Mesodermal cell (in vitro differentiated cells): ENCODE measurements around the gene SLC41A1.

ENCODE experiments used
- H3K27ac ChIP-seq: 2 replicates; pipeline ENCODE4 v1.7.0; 2013; ENCODE audit warnings: mild to moderate bottlenecking, low read depth, low read length, moderate library complexity; ENCODE audit not compliant: severe bottlenecking
- H3K36me3 ChIP-seq: 2 replicates; pipeline ENCODE4 v1.7.1; 2013; ENCODE audit warnings: mild to moderate bottlenecking, low read length, moderate library complexity; ENCODE audit not compliant: control insufficient read depth, insufficient read depth
- H3K4me1 ChIP-seq: one replicate; pipeline ENCODE4 v1.7.1; 2013; ENCODE audit warnings: mild to moderate bottlenecking, low read length; ENCODE audit not compliant: insufficient read depth, control insufficient read depth, poor library complexity, severe bottlenecking
- H3K4me3 ChIP-seq: 2 replicates; pipeline ENCODE4 v1.7.0; 2013; ENCODE audit warnings: low read length, control low read depth, mild to moderate bottlenecking; ENCODE audit not compliant: insufficient read depth, poor library complexity, severe bottlenecking; ENCODE audit errors: extremely low read depth
- H3K9me3 ChIP-seq: 2 replicates; pipeline ENCODE4 v1.7.1; 2013; ENCODE audit warnings: mild to moderate bottlenecking, low read length, moderate library complexity; ENCODE audit not compliant: control insufficient read depth
- WGBS, 2 experiments: methylation state at CpG; one replicate each; pipeline ENCODE4 v1.1.5; 2013; ENCODE audit warnings: missing lambda C conversion rate in 2 of 2; ENCODE audit not compliant: insufficient coverage in 2 of 2; 5-methylcytosine and 5-hydroxymethylcytosine counted together

Gene SLC41A1

DNA sequence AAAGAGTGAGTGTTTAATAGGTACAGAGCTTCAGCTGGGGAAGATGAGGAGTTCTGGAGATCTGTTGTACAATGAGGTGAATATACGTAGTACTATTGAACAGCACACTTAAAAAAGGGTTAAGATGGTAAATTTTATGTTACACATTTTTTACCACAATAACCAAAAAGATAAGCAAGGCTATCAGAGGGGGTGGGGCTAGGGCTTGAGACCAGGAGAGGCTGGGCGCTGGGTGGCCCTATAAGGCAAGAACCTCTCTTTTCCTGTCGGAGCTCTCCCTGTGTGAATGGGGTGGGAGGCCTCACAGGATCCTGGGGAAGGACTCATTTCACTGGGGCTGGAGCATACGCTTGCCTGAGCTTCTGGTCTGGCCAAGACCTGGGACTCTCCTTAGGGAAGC, 9.0 kb downstream of the SLC41A1 start:
- Histone ChIP-seq H3K4me3 (no peak overlapping the region), H3K36me3 (peaks cover 50% of the 10 kb centered on the region), H3K27ac (no peak overlapping the region), H3K4me1 (no peaks in the 10 kb centered on the region), H3K9me3 (no peaks in the 10 kb centered on the region)
- 0% methylated on average over 1 of the region's 4 CpGs; no CpG with 5 or more reads in 1 of the 2 experiments for WGBS, 2 experiments

DNA sequence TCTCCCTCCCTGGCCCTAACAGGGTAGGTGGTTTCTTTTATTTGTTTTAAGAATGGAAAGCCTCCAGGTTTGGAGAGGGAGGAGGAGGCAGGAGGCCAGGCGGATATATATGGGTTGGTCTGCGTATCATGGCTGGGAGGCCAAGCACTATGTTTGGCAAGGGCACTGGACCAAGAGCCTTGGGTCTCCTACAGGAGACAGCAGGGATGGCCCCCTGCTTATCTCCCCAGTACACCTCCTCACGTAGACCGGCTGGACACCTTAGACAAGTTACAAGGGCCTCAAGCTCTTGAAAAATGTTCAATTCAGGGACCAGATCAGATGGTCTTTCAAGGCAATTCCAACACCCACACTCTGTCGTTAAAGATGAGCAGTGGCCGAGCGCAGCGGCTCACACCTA, 10.9 kb downstream of the SLC41A1 start:
- no peak overlapping the region for H3K27ac ChIP-seq
- H3K9me3 ChIP-seq = no peaks in the 10 kb centered on the region
- H3K4me1 ChIP-seq = no peaks in the 10 kb centered on the region
- 87 to 97% methylated on average over 5 to 7 of the region's 8 CpGs for WGBS, 2 experiments
- H3K4me3 ChIP-seq = no peak overlapping the region
- peaks cover 55% of the 10 kb centered on the region for H3K36me3 ChIP-seq

DNA sequence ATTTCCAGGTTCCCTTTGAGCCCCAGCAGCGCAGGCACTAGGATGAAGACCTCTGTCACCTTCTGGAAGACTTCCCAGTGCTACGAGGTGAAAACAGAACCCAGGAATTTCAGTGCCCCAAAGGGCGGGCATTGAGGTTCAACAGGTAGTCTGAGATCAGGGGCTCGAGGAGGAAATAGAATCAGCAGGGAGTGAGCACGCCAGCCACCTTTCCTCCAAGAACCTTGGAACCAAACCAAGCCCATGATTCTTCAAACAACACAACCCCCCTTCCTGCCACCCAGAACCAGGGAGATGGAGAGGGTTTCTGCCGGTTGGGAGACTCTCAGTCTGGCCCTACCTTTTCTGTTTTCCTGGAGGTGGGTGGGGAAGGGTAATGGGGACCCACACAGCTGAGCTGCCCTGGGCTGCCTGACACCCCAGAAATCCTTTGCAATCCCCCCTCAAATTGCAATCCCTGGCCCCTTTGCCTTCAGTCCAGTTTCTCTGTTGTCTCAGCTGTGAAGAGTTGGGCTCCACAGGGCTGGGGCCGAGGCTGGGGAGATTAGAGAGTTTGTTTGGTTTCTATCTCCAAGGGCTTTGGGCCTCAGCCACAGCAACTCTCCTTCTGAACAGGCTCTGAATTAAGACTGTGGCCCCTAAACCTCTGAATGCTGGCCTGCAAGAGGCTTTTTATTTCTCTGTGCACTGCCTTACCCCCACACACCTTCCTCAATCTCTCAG, 11.9 kb downstream of the SLC41A1 start:
- Histone ChIP-seq H3K27ac (no peak overlapping the region), H3K36me3 (peaks cover 60% of the 10 kb centered on the region)
- 88 to 90% methylated on average over 4 to 6 of the region's 7 CpGs for WGBS, 2 experiments

DNA sequence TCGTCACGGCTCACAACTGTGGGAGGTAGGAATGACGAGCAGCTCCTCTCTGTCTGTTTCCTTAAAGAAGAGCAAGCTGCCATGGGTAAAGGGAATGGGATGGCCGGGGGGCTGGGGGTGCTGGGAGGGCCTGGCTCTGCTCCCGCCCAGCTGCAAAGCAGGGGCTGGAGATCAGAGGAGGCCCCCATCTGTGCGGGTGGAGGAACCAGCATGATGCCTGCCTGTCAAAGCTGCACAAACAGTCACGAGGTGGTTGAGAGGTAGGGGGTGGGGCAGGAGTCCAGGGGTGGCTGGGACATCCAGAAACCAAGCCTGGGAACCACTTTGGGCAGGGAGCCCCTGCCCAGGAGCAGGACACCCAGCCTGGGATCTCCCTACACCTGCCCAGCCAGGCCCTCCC, 12.6 kb downstream of the SLC41A1 start:
- Histone ChIP-seq H3K36me3 (peaks cover 66% of the 10 kb centered on the region), H3K4me3 (no peak overlapping the region), H3K4me1 (no peaks in the 10 kb centered on the region), H3K9me3 (no peaks in the 10 kb centered on the region), H3K27ac (no peak overlapping the region)
- 56 to 71% methylated on average over 1 to 4 of the region's 7 CpGs for WGBS, 2 experiments

More for the DNA sequence above, 11.9 kb downstream of the SLC41A1 start:
- H3K4me3 ChIP-seq = no peak overlapping the region
- H3K4me1 ChIP-seq = no peaks in the 10 kb centered on the region
- no peaks in the 10 kb centered on the region for H3K9me3 ChIP-seq

DNA sequence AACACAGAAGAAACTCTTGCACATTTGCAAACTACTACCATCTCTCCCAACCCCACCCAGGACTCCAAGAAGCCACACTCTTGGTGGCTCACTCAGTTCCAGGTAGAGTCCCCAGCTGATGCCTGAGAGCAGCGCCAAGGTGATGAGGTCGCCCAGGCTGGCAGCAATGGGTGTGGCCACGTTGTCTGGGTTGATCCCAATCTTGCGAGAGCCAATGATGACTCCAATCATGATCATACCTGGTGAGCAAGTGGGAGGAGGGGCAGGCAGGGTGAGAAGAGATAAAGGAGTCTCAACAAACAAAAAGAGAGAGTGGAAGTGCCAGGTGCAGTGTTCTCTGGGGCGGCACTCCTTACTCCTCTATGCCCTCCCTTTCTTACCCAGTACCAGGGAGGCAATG, 14.4 kb downstream of the SLC41A1 start:
- 71 to 75% methylated on average over 4 to 5 of the region's 5 CpGs for WGBS, 2 experiments
- H3K27ac ChIP-seq = no peak overlapping the region
- H3K9me3 ChIP-seq = no peaks in the 10 kb centered on the region
- no peak overlapping the region for H3K4me3 ChIP-seq
- peaks cover 61% of the 10 kb centered on the region for H3K36me3 ChIP-seq
- H3K4me1 ChIP-seq = no peaks in the 10 kb centered on the region

DNA sequence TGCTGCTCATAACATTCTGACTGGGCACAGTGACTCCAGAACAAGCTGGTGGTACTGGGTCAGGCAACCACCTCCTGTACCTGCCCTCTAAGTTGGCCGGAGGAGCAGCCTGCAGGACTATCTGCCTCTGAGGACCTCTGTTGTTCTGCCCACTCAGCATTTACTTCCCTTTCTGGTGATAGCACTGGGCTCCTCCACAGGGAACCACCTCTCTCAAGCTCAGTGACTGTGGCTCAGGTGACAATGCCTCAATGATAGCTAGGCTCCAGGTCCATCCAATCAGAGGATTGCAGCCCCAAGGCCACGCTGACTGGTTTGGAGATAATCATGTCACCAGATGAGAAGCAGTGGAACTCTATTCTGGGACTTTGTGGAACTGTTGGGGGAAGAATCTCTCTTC, 15.8 kb downstream of the SLC41A1 start:
- WGBS, 2 experiments = 100% methylated on average over 2 of the region's 2 CpGs
- Histone ChIP-seq H3K27ac (no peak overlapping the region), H3K4me3 (no peak overlapping the region), H3K9me3 (no peaks in the 10 kb centered on the region), H3K4me1 (no peaks in the 10 kb centered on the region), H3K36me3 (peaks cover 74% of the 10 kb centered on the region)

DNA sequence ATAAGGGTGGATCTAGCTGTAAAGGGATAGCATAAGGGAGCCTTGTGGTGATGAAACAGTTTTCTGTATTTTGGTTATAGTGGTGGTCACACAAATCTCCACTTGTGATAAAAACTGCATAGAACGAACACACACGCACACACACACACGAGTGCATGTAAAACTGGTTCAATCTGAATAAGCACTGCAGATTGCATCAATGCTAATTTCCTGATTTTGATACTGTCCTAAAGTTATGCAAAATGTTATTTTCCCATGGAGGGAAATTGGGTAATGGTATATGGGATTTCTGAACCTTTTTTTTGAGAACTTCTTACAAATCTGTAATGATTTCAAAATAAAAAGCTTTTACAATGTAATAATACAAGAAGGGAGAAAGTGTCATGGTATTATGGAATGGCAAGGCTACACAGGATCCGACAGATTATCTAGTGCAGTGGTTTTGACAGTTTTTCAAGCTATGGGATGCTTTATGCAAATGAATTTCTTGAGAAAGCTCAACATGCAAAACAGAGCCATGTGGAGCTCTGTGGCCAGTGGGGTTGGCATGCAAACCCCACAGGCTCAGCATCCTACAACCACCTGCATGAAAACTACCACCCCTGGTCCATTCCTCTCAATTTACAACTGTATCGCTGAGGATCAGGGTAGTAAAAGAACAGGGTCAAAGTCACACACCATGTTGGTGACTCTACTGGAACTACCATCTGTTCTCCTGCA, 18.8 kb downstream of the SLC41A1 start:
- peaks cover 68% of the 10 kb centered on the region for H3K36me3 ChIP-seq
- H3K9me3 ChIP-seq = no peaks in the 10 kb centered on the region
- no peaks in the 10 kb centered on the region for H3K4me1 ChIP-seq
- whole genome bisulfite sequencing, 2 experiments = 100% methylated on average over 1 of the region's 5 CpGs; no CpG with 5 or more reads in 1 of the 2 experiments
- H3K4me3 ChIP-seq = no peak overlapping the region
- H3K27ac ChIP-seq = no peak overlapping the region

DNA sequence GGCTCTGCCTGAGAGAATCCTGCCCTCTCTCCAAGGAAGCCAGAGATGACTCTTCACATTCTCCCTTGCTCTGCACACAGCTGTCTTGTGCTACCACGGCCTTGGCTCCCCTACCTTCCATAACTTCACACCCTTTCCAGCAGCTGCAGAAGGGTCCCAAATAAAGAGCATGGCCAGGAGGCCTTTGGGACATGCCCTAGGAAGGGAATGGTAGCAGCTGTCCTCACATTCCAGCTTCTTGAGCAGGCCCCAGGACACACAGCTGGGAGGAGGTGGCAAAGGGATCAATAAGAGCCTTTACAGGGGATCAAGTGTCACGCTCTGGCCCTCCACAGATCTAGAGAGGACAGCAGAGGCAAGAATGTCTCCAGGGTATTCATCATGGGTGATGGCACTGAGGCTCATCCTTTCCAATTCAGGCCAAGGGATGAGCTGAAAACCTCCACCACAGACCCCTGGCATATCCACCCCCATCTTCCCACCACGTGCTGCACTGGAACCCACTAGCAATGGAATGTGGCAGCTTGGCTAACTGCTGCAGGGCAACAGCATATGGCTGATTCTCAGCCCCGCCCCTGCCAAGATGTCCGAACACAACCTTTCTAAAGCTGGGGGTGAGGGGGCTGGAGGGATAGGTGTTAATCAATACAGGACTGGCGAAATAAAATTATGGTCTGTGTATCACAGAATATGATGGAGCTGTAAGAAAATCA, 19.9 kb downstream of the SLC41A1 start:
- Histone ChIP-seq H3K4me1 (no peaks in the 10 kb centered on the region), H3K36me3 (peaks cover 58% of the 10 kb centered on the region), H3K9me3 (no peaks in the 10 kb centered on the region), H3K4me3 (no peak overlapping the region), H3K27ac (no peak overlapping the region)
- 65 to 78% methylated on average over 4 to 5 of the region's 6 CpGs for WGBS, 2 experiments

DNA sequence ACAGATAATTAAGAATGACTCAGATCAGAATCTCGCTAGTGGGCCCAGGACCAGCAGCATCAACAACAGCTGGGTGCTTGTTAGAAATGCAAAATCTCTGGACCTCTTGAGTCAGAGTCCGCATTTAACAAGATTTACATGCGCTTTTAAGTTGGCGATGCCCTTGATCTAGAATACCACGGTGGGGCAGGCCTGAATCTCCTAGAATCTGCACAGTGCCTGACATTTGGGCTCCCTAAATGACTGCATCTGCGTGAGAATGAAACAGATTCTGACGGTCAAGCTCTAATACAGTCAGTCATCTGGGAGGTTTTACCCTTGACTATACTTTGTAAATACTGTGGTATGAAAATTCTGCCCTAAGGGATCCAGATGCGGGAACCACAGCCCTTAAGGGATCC, 20.5 kb downstream of the SLC41A1 start:
- H3K4me1 ChIP-seq = no peaks in the 10 kb centered on the region
- no peaks in the 10 kb centered on the region for H3K9me3 ChIP-seq
- H3K4me3 ChIP-seq = no peak overlapping the region
- 88 to 93% methylated on average over 7 to 8 of the region's 8 CpGs for WGBS, 2 experiments
- no peak overlapping the region for H3K27ac ChIP-seq
- H3K36me3 ChIP-seq = peaks cover 51% of the 10 kb centered on the region

DNA sequence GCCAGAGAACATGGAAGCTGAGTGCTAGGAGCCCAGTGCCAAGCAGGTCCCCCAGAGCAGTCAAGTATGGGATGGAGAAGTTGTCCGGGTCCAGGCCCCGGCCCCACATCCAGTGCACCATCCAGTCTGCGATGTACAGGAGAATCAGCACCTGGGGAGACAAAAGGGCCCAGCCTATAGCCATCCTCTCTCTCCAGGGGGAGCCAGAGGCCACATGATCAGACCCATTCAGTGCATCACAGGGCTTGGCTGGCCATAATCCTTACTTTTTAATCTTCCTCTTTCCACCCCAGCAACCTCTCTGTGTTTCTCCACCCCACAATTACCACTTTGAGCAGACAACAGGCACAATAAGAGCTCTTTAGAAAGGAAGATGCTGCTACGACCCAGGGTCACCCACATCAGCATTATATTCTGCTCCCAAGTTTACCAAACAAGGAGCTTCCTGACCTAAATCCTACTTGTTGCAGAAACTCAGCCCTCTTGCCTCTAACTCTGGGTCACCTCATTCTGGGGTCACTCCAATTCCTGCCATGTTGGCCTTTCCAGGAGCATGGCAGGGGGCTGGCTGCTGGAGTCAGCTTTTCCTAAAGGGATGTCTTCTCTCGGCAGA, 21.3 kb downstream of the SLC41A1 start:
- no peaks in the 10 kb centered on the region for H3K4me1 ChIP-seq
- WGBS, 2 experiments = 67 to 94% methylated on average over 4 of the region's 5 CpGs
- H3K27ac ChIP-seq = no peak overlapping the region
- H3K9me3 ChIP-seq = no peaks in the 10 kb centered on the region
- peaks cover 44% of the 10 kb centered on the region for H3K36me3 ChIP-seq
- H3K4me3 ChIP-seq = no peak overlapping the region
